Mucosa of rectum (tissue), 2 donors: ENCODE data around the gene ZNF345.
A peak's percentile ranks its signal among the peaks of the same experiment; 100 is the strongest.

ENCODE experiments used
- H3K27ac ChIP-seq, 2 donors: one replicate each; pipeline ENCODE4 v1.7.0; 2013; ENCODE audit warnings: inconsistent platforms in 2 of 2, low read depth in 2 of 2, low read length in 2 of 2
- H3K27me3 ChIP-seq, 2 donors: one replicate each; pipeline ENCODE4 v1.7.0; 2013; ENCODE audit warnings: low read length in 2 of 2; ENCODE audit not compliant: control insufficient read depth in 2 of 2, insufficient read depth in 2 of 2
- H3K36me3 ChIP-seq, 2 donors: one replicate each; pipeline ENCODE4 v1.7.0; 2013; ENCODE audit warnings: low read length in 2 of 2; ENCODE audit not compliant: control insufficient read depth in 2 of 2, insufficient read depth in 2 of 2
- H3K4me1 ChIP-seq, 2 donors: one replicate each; pipeline ENCODE4 v1.7.0; 2013; ENCODE audit warnings: low read length in 2 of 2, mild to moderate bottlenecking in 1 of 2; ENCODE audit not compliant: control insufficient read depth in 2 of 2, insufficient read depth in 2 of 2
- H3K4me3 ChIP-seq, 2 donors: one replicate each; pipeline ENCODE4 v1.7.0; 2013; ENCODE audit warnings: low read length in 2 of 2
- H3K9ac ChIP-seq, 2 donors: one replicate each; pipeline ENCODE4 v1.7.0; 2013; ENCODE audit warnings: low read length in 2 of 2, low read depth in 1 of 2, mild to moderate bottlenecking in 1 of 2
- H3K9me3 ChIP-seq, 2 donors: one replicate each; pipeline ENCODE4 v1.7.0; 2013; ENCODE audit warnings: low read length in 2 of 2; ENCODE audit not compliant: control insufficient read depth in 2 of 2
- donor health status: healthy.
- donor health status: Normal muscosa, but diverticular disease.

The ZNF345 gene

DNA sequence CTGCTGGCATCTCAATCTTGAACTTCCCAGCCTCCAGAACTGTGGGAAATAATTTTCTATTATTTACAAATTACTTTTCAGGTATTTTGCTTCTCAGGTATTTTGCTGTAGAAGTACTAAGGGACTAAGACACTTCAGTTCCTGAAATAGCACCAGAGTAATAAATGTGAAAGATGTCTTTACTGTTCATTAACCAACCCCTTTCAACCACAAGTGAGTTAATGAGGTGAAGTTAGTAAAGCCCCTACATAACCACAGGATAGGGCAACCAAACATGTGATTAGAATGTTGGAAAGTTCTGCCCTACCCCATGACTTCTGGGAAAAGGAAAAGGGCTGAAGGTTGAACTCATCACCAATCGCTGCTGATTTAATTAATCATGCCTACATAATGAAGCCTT lies 2.7 kb upstream of the ZNF345 start:
- peaks cover 5 to 10% of the 10 kb centered on the region in 2 donors for H3K4me1 ChIP-seq
- no peaks in the 10 kb centered on the region for H3K27me3 ChIP-seq
- H3K4me3 ChIP-seq = no peak overlapping the region
- no peak overlapping the region for H3K9ac ChIP-seq
- H3K9me3 ChIP-seq = no peaks in the 10 kb centered on the region
- peaks cover 4% of the 10 kb centered on the region in 2 donors for H3K36me3 ChIP-seq
- H3K27ac ChIP-seq = no peak overlapping the region

DNA sequence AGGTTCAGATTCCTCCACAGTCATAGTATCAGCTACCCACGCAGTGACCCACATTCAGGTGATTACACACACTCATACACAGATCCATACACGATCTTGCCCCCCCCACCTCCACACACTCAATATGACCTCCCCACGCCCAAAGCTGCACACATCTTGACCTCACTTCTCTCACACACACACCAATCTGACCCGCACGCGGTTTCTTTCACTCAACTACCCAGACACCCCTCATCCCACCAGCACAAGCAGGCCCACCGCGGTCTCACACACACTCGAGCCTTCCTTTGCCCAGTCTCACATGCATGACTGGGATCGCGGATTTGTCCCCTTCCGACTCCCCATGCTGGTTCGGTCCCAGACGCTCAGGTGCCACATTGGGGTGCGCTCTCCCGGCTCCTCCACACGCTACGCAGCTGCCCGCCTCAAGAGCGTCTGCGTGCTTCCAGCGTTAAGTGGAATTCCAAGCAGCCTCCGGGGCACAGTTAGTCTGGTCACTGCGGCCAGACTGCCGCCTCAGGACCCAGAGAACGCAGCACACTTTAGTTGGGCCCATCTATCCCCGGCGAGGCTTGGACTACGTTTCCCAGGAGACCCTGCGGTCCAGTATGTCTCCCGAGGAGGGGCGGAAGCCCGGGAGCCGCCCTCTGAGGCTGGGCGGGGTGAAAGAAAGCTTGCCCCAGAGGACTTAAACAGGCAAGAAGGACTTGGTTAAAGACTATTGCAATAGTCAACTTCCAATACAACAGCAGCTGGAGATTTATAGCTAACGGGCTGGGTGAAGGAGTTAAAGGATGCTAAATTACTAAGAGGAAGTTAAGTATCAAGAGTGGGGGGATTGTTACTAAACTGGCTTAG lies 746 bp upstream of the ZNF345 start:
- Histone ChIP-seq H3K4me1 (peaks cover 5 to 10% of the 10 kb centered on the region in 2 donors), H3K36me3 (peaks cover 6 to 7% of the 10 kb centered on the region in 2 donors), H3K9me3 (peaks cover 0 to 3% of the 10 kb centered on the region in 2 donors), H3K4me3 (peak overlapping the region; percentile 82 to 86), H3K27ac (peak overlapping the region; percentile 83 to 89), H3K27me3 (no peaks in the 10 kb centered on the region), H3K9ac (peak overlapping the region; percentile 70 to 87)

DNA sequence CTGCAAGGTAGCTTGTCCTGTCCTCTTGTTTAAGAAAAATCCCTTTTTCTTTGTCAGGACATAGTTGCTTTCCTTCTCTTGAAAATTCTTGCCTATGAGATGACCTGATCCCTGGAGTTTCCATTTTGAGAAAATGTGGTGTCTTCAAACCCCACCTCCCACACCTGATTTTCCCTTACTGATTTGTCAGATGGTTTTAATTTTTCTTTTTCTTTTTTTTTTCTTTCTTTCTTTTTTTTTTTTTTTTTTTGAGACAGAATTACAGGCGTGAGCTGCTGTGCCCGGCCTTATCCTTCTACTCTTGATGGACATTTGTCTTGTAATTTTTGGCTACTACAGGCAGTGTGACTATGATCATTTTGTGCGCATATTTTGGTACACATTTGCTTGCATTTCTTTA lies 1.2 kb downstream of the ZNF345 start:
- no peak overlapping the region for H3K9ac ChIP-seq
- peak overlapping the region in 1 of 2 donors; percentile 86 for H3K4me3 ChIP-seq
- H3K4me1 ChIP-seq = peaks cover 5 to 10% of the 10 kb centered on the region in 2 donors
- H3K36me3 ChIP-seq = peaks cover 5 to 11% of the 10 kb centered on the region in 2 donors
- no peak overlapping the region for H3K27ac ChIP-seq
- H3K9me3 ChIP-seq = peaks cover 3 to 5% of the 10 kb centered on the region in 2 donors
- H3K27me3 ChIP-seq = no peaks in the 10 kb centered on the region

DNA sequence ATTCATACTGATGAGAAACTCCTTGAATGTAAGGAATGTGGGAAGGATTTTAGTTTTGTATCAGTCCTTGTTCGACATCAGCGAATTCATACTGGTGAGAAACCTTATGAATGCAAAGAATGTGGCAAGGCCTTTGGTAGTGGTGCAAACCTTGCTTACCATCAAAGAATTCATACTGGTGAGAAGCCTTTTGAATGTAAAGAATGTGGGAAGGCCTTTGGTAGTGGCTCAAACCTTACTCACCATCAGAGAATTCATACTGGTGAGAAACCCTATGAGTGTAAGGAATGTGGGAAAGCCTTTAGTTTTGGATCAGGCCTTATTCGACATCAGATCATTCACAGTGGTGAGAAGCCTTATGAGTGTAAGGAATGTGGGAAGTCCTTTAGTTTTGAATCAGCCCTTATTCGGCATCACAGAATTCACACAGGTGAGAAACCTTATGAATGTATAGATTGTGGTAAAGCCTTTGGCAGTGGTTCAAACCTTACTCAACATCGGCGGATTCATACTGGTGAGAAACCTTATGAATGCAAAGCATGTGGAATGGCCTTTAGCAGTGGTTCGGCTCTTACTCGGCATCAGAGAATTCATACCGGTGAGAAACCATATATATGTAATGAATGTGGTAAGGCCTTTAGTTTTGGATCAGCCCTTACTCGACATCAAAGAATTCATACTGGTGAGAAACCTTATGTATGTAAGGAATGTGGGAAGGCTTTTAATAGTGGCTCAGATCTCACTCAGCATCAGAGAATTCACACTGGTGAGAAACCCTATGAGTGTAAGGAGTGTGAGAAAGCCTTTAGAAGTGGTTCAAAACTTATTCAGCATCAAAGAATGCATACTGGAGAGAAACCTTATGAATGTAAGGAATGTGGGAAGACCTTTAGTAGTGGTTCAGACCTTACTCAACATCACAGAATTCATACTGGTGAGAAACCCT lies 26.6 kb downstream of the ZNF345 start:
- no peak overlapping the region for H3K9ac ChIP-seq
- H3K9me3 ChIP-seq = peaks cover 47 to 51% of the 10 kb centered on the region in 2 donors
- no peak overlapping the region for H3K27ac ChIP-seq
- no peaks in the 10 kb centered on the region for H3K4me1 ChIP-seq
- peak overlapping the region in 1 of 2 donors; percentile 26 for H3K4me3 ChIP-seq
- no peaks in the 10 kb centered on the region for H3K27me3 ChIP-seq
- peaks cover 21 to 25% of the 10 kb centered on the region in 2 donors for H3K36me3 ChIP-seq

DNA sequence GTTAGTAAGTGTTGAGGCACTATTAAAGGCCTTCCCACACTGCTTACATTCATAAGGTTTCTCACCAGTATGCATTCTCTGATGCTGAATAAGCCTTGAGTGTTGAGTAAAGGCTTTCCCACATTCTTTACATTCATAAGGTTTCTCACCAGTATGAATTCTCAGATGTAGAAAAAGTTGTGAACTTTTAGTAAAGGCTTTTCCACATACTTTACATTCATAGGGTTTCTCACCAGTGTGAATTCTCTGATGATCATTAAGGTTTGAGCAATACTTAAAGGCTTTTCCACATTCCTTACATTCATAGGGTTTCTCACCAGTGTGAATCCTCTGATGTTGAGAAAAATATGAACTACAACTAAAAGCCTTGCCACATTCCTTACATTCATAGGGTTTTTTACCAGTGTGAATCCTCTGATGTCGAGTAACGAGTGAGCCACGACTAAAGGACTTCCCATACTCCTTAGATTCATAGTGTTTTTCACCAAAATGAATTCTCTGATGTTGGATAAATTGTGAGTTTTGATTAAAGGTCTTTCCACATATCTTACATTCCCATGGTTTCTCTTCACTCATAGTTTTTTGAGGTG lies 41.2 kb downstream of the ZNF345 start:
- Histone ChIP-seq H3K4me3 (peak overlapping the region; percentile 1 to 2), H3K4me1 (no peaks in the 10 kb centered on the region), H3K36me3 (peaks cover 27 to 38% of the 10 kb centered on the region in 2 donors)

DNA sequence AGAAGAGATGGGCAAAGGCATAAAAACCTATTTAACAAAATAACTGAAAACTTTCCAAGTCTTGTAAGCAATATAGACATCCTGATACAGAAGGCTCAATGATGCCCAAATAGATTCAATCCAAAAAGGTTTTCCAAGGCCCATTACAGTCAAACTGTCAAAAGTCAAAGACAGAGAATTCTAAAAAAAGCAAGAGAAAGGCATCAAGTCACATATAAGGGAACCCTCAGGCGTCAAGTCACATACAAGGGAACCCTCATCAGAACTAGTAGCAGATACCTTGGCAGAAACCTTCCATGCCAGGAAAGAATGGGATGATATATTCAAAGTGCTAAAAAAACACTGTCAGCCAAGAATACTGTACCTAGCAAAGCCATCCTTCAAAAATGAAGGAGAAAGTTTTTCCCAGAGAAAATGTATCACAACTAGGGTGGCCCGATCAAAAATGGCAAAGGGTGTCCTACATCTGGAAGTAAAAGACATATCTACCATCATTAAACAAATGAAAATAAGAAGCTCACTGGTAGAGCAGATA lies 44.2 kb downstream of the ZNF345 start:
- H3K36me3 ChIP-seq = peaks cover 27 to 45% of the 10 kb centered on the region in 2 donors
- H3K4me3 ChIP-seq = no peak overlapping the region
- H3K4me1 ChIP-seq = no peaks in the 10 kb centered on the region
- no peak overlapping the region for H3K27ac ChIP-seq
- peaks cover 63 to 70% of the 10 kb centered on the region in 2 donors for H3K9me3 ChIP-seq
- H3K9ac ChIP-seq = no peak overlapping the region
- no peaks in the 10 kb centered on the region for H3K27me3 ChIP-seq

More for the DNA sequence above, 41.2 kb downstream of the ZNF345 start:
- no peak overlapping the region for H3K27ac ChIP-seq
- H3K27me3 ChIP-seq = no peaks in the 10 kb centered on the region
- peaks cover 60 to 78% of the 10 kb centered on the region in 2 donors for H3K9me3 ChIP-seq
- no peak overlapping the region for H3K9ac ChIP-seq

DNA sequence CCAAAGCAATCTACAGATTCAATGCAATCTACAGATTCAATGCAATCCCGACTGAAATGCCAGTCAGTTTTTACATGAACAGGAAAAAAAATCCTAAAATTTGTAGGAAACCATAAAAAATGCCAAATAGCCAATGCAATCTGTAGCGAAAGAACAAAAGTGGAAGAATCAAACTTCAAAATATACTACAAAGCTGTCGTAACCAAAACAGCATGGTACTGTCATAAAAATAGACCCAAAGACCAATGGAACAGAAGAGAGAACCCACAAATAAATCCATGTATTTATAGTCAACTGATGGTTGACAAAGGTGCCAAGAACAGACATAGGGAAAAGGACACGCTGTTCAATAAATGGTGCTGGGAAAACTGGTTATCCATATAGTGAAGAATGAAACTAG lies 47.7 kb downstream of the ZNF345 start:
- H3K27me3 ChIP-seq = no peaks in the 10 kb centered on the region
- peaks cover 37 to 43% of the 10 kb centered on the region in 2 donors for H3K9me3 ChIP-seq
- peaks cover 9 to 32% of the 10 kb centered on the region in 2 donors for H3K36me3 ChIP-seq
- H3K4me3 ChIP-seq = no peak overlapping the region
- no peaks in the 10 kb centered on the region for H3K4me1 ChIP-seq
- no peak overlapping the region for H3K27ac ChIP-seq
- H3K9ac ChIP-seq = no peak overlapping the region

DNA sequence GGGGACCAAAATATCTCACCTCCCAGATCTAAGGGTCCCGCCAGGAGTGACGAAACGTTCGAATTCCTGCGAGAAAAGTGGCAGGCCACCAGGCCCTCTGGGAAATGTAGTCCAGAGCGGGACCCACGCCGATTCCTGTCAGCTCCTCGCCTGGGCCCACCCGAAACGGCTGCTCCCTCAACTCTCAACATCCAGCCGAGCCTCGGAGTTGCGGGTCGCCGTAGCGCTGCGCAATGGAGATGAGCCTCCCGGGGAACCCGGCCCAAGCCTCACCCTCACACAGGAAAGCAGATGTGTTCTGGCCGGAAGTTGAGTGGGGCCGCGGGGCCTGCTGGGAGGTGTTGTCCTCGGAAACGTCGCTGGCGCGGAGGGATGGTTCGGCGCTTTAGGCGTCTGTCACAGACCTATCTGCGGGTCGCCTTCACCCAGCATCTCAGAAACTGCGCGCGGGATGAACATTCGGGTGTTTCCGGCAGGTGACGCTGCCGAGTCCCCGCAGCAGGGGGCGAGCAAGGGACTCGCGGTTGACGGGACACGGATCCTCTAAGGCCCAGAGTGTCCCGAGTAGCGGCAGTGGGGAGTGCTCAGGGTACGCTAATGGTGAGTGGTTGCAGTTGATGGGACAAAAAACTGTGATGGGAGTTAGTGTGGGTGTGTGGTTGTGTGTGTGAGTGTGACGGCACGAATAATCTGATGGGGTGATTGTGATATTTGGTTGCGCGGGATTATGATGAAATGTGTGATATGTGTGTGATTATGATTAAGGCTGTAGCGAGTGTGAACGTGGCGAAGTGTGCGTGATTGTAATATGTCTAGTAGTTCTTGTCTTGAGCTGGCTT lies 65.5 kb downstream of the ZNF345 start, which contains the start of the genes ZNF568 and ZNF829:
Gene ZNF568 (plus strand): TSS at position 341 of the 839 bp plus-strand sequence. CDS start 6,439 bp downstream, outside the sequence.
Gene ZNF829 (minus strand): TSS at position 300 of the 839 bp plus-strand sequence. CDS start 1,124 bp downstream, outside the sequence.
- H3K36me3 ChIP-seq = peaks cover 2 to 3% of the 10 kb centered on the region in 2 donors
- H3K9me3 ChIP-seq = no peaks in the 10 kb centered on the region
- H3K27ac ChIP-seq = peak within 1 kb of the TSS; percentile 85 to 89
- H3K27me3 ChIP-seq = no peaks in the 10 kb centered on the region
- H3K4me3 ChIP-seq = peak within 1 kb of the TSS; percentile 80 to 86
- peaks cover 6 to 8% of the 10 kb centered on the region in 2 donors for H3K4me1 ChIP-seq
- peak within 1 kb of the TSS; percentile 72 to 78 for H3K9ac ChIP-seq

DNA sequence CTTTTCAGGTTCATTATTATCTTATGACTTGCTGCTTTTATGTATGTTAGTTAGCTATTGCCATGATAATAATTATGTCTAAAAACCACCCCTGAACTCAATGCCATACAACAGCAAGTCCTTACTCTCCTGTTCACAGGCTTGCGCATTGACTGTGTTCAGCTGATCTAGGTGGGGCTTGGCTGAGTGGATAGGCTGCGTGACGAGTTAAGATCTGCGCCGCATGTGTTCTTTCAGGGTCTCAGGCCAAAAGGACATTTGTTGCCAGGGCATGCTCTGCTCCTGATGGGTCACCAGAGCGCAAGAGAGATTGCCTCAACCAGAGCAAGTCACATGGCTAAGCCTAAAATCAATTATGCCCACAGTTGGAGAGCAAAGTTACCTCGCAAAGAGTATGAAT lies 66.3 kb downstream of the ZNF345 start:
- Histone ChIP-seq H3K27me3 (no peaks in the 10 kb centered on the region), H3K4me1 (peaks cover 6 to 8% of the 10 kb centered on the region in 2 donors), H3K27ac (no peak overlapping the region), H3K9me3 (peaks cover 0 to 1% of the 10 kb centered on the region in 2 donors), H3K36me3 (peaks cover 2 to 3% of the 10 kb centered on the region in 2 donors), H3K4me3 (peak overlapping the region; percentile 80 to 86), H3K9ac (peak overlapping the region; percentile 72 to 78)
